H9 (cell line): ENCODE data around the gene CCL16. TPM values are rescaled to one million over a fixed set of nuclear protein-coding genes. Genes with fewer than 3 reads are reported as not detected.

Experiments
- DNase-seq: peaks from one replicate; pipeline ENCODE4 v3.0.0-alpha.2; 2017
- H2AFZ ChIP-seq: one replicate; pipeline ENCODE4 v1.6.1; 2013; ENCODE audit warnings: mild to moderate bottlenecking, low read length, control low read depth, moderate library complexity
- H2AK5ac ChIP-seq: 2 replicates; pipeline ENCODE4 v1.6.1; 2013; ENCODE audit warnings: low read length, control low read depth, mixed read lengths; ENCODE audit not compliant: insufficient read length
- H2BK120ac ChIP-seq: one replicate; pipeline ENCODE4 v1.6.1; 2013; ENCODE audit warnings: low read depth, mild to moderate bottlenecking, low read length, control low read depth, inconsistent platforms; ENCODE audit not compliant: poor library complexity, severe bottlenecking
- H2BK12ac ChIP-seq: 2 replicates; pipeline ENCODE4 v1.6.1; 2013; ENCODE audit warnings: low read length, control low read depth, mixed read lengths, low read depth; ENCODE audit not compliant: insufficient read length
- H2BK15ac ChIP-seq: 2 replicates; pipeline ENCODE4 v1.6.1; 2013; ENCODE audit warnings: low read depth, low read length, control low read depth
- H2BK20ac ChIP-seq: one replicate; pipeline ENCODE4 v1.6.1; 2013; ENCODE audit warnings: low read depth, mild to moderate bottlenecking, low read length, control low read depth, inconsistent platforms; ENCODE audit not compliant: poor library complexity, severe bottlenecking
- H2BK5ac ChIP-seq: 2 replicates; pipeline ENCODE4 v1.6.1; 2013; ENCODE audit warnings: low read length, control low read depth, mixed read lengths; ENCODE audit not compliant: insufficient read length
- H3K14ac ChIP-seq: 2 replicates; pipeline ENCODE4 v1.6.1; 2013; ENCODE audit warnings: low read length, control low read depth; ENCODE audit not compliant: insufficient read depth
- H3K18ac ChIP-seq: 2 replicates; pipeline ENCODE4 v1.6.1; 2013; ENCODE audit warnings: low read depth, mild to moderate bottlenecking, mixed read lengths, low read length, control low read depth; ENCODE audit not compliant: insufficient read length
- H3K23ac ChIP-seq: 2 replicates; pipeline ENCODE4 v1.6.1; 2013; ENCODE audit warnings: low read length, control low read depth, mixed read lengths, low read depth; ENCODE audit not compliant: insufficient read length
- H3K23me2 ChIP-seq: 2 replicates; pipeline ENCODE4 v1.6.1; 2013; ENCODE audit warnings: low read depth, mild to moderate bottlenecking, mixed read lengths, low read length, control low read depth; ENCODE audit not compliant: insufficient read length, poor library complexity, severe bottlenecking
- H3K27ac ChIP-seq: 2 replicates; pipeline ENCODE4 v1.5.1; 2013; ENCODE audit warnings: low read length, control low read depth, mixed read lengths, low read depth; ENCODE audit not compliant: insufficient read length
- H3K27me3 ChIP-seq: 2 replicates; pipeline ENCODE4 v1.6.1; 2013; ENCODE audit warnings: low read length, control low read depth, inconsistent platforms; ENCODE audit not compliant: insufficient read depth
- H3K4ac ChIP-seq: 2 replicates; pipeline ENCODE4 v1.6.1; 2013; ENCODE audit warnings: low read depth, mild to moderate bottlenecking, control low read depth, inconsistent platforms, low read length, moderate library complexity
- H3K4me1 ChIP-seq: 2 replicates; pipeline ENCODE4 v1.6.1; 2013; ENCODE audit warnings: low read length, control low read depth, inconsistent platforms; ENCODE audit not compliant: insufficient read depth
- H3K4me2 ChIP-seq: 2 replicates; pipeline ENCODE4 v1.6.1; 2013; ENCODE audit warnings: low read length, control low read depth, mixed read lengths; ENCODE audit not compliant: insufficient read length, insufficient read depth
- H3K56ac ChIP-seq: 2 replicates; pipeline ENCODE4 v1.6.1; 2013; ENCODE audit warnings: low read depth, mild to moderate bottlenecking, mixed read lengths, low read length, control low read depth; ENCODE audit not compliant: insufficient read length
- H3K79me1 ChIP-seq: 2 replicates; pipeline ENCODE4 v1.6.1; 2013; ENCODE audit warnings: low read depth, mild to moderate bottlenecking, moderate library complexity, low read length, control low read depth, inconsistent platforms; ENCODE audit not compliant: insufficient read depth, poor library complexity, severe bottlenecking
- H3K79me2 ChIP-seq: 2 replicates; pipeline ENCODE4 v1.6.1; 2013; ENCODE audit warnings: low read length, control low read depth, inconsistent platforms; ENCODE audit not compliant: insufficient read depth
- H3K9ac ChIP-seq: 2 replicates; pipeline ENCODE4 v1.6.1; 2013; ENCODE audit warnings: low read length, control low read depth, mixed read lengths; ENCODE audit not compliant: insufficient read length; ENCODE audit errors: extremely low read depth
- H3K9me3 ChIP-seq: one replicate; pipeline ENCODE4 v1.6.1; 2013; ENCODE audit warnings: low read depth, low read length, inconsistent platforms; ENCODE audit not compliant: control insufficient read depth
- H3T11ph ChIP-seq: one replicate; pipeline ENCODE4 v1.6.1; 2013; ENCODE audit warnings: mild to moderate bottlenecking, low read length, control low read depth, inconsistent platforms
- H4K20me1 ChIP-seq: one replicate; pipeline ENCODE4 v1.6.1; 2013; ENCODE audit not compliant: control insufficient read depth, insufficient read length, insufficient read depth
- H4K5ac ChIP-seq: 2 replicates; pipeline ENCODE4 v1.6.1; 2013; ENCODE audit warnings: low read depth, mild to moderate bottlenecking, mixed read lengths, low read length, control low read depth; ENCODE audit not compliant: insufficient read length
- H4K8ac ChIP-seq: replicated peaks from 2 replicates; pipeline ENCODE4 v1.6.1; 2013; ENCODE audit warnings: low read length, control low read depth, mixed read lengths, low read depth; ENCODE audit not compliant: insufficient read length
- H4K91ac ChIP-seq: 2 replicates; pipeline ENCODE4 v1.6.1; 2013; ENCODE audit warnings: low read depth, mild to moderate bottlenecking, moderate library complexity, mixed read lengths, low read length, control low read depth; ENCODE audit not compliant: insufficient read length
- H3K27ac Mint-ChIP-seq, 3 experiments: 2 replicates in 2 of 3; 3 replicates in 1 of 3; pipeline ENCODE4 v1.8.0; 2020 to 2021; ENCODE audit warnings: mixed read lengths in 3 of 3, mild to moderate bottlenecking in 1 of 3, moderate library complexity in 1 of 3
- H3K27me3 Mint-ChIP-seq: 2 replicates; pipeline ENCODE4 v1.8.0; 2021; ENCODE audit warnings: low read depth, mild to moderate bottlenecking, moderate library complexity, mixed read lengths
- H3K36me3 Mint-ChIP-seq, 3 experiments: 2 replicates in 2 of 3; 3 replicates in 1 of 3; pipeline ENCODE4 v1.8.0; 2020 to 2021; ENCODE audit warnings: low read depth in 3 of 3, mixed read lengths in 3 of 3; ENCODE audit not compliant: insufficient read depth in 1 of 3
- H3K4me1 Mint-ChIP-seq, 2 experiments: 2 replicates each; pipeline ENCODE4 v1.8.0; 2020; ENCODE audit warnings: mixed read lengths in 2 of 2
- H3K4me3 Mint-ChIP-seq, 2 experiments: 2 replicates in 1 of 2; 3 replicates in 1 of 2; pipeline ENCODE4 v1.8.0; 2020 to 2021; ENCODE audit warnings: mild to moderate bottlenecking in 2 of 2, mixed read lengths in 2 of 2, moderate library complexity in 1 of 2
- H3K9me3 Mint-ChIP-seq, 2 experiments: 2 replicates in 1 of 2; 3 replicates in 1 of 2; pipeline ENCODE4 v1.8.0; 2020; ENCODE audit warnings: mild to moderate bottlenecking in 2 of 2, mixed read lengths in 2 of 2, moderate library complexity in 1 of 2
- CTCF ChIP-seq: fragments of 200-600 bp; sonication (generic); conservative IDR thresholded peaks from 3 replicates; pipeline ENCODE4 v1.8.0; 2021; ENCODE audit warnings: antibody characterized with exemption, mild to moderate bottlenecking
- WGBS: extraction: QIAGEN DNeasy Blood & Tissue Kit; methylation state at CpG from one replicate; pipeline ENCODE4 v1.1.7; 2013; ENCODE audit warnings: missing lambda C conversion rate, low lambda C conversion rate, mixed read lengths; ENCODE audit not compliant: insufficient read length; ENCODE audit errors: extremely low coverage; 5-methylcytosine and 5-hydroxymethylcytosine counted together
- total RNA-seq: library from RNA; stranded (reverse); gene quantifications from 2 replicates; pipeline ENCODE4 v1.2.1, GENCODE V29; 2021

CCL16 gene
- total RNA-seq, 1 experiment from 2014 or later: not detected

- Histone ChIP-seq H4K5ac (no peak overlapping the region), H3K4ac (no peak overlapping the region), H4K20me1 (no peaks in the 10 kb centered on the region), H2AFZ (no peak overlapping the region), H3K79me2 (no peaks in the 10 kb centered on the region), H4K8ac (no peak overlapping the region), H3K9ac (no peak overlapping the region), H3K14ac (no peak overlapping the region), H3K27ac (no peak overlapping the region), H2BK5ac (no peak overlapping the region), H2AK5ac (no peak overlapping the region), H3K79me1 (no peaks in the 10 kb centered on the region), H2BK15ac (no peak overlapping the region), H2BK120ac (no peak overlapping the region), H3T11ph (no peak overlapping the region), H3K18ac (no peak overlapping the region), H2BK20ac (no peak overlapping the region), H2BK12ac (no peak overlapping the region), H3K4me2 (no peak overlapping the region), H3K23me2 (no peaks in the 10 kb centered on the region), H3K4me1 (no peaks in the 10 kb centered on the region), H3K56ac (no peak overlapping the region), H3K9me3 (no peaks in the 10 kb centered on the region), H3K27me3 (no peaks in the 10 kb centered on the region), H3K23ac (no peak overlapping the region), H4K91ac (no peak overlapping the region)
- peak; percentile 90 for TF ChIP-seq CTCF
- Mint-ChIP-seq H3K9me3 (no peaks in the 10 kb centered on the region), H3K27ac (peak overlapping the region in 1 of 3 experiments; percentile 88; a peak in 1 of 7 replicates), H3K4me3 (no peak overlapping the region), H3K4me1 (peaks cover 2 to 6% of the 10 kb centered on the region in 2 experiments; a peak in 2 of 4 replicates), H3K27me3 (no peaks in the 10 kb centered on the region), H3K36me3 (no peaks in the 10 kb centered on the region)
- DNase-seq: peak; percentile 90
- WGBS: no CpG with 5 or more reads among the region's 8 CpGs
Observed at GRCh38 chr17:35969558-35970380, 11.5 kb downstream of the CCL16 start.
